AG09319 (cell line): ENCODE data around the gene ITGB3.

ENCODE experiments used
- DNase-seq: peaks from one replicate; pipeline ENCODE4 v3.0.0-alpha.2; 2010; ENCODE audit warnings: low read depth; ENCODE audit errors: extremely low read depth
- TF ChIP-seq, protein P1 (sequence below): IDR thresholded peaks from 2 replicates; pipeline ENCODE4 v1.5.1; 2011; ENCODE audit warnings: low read depth, mild to moderate bottlenecking, inconsistent platforms, low read length, moderate library complexity

Gene ITGB3

DNA sequence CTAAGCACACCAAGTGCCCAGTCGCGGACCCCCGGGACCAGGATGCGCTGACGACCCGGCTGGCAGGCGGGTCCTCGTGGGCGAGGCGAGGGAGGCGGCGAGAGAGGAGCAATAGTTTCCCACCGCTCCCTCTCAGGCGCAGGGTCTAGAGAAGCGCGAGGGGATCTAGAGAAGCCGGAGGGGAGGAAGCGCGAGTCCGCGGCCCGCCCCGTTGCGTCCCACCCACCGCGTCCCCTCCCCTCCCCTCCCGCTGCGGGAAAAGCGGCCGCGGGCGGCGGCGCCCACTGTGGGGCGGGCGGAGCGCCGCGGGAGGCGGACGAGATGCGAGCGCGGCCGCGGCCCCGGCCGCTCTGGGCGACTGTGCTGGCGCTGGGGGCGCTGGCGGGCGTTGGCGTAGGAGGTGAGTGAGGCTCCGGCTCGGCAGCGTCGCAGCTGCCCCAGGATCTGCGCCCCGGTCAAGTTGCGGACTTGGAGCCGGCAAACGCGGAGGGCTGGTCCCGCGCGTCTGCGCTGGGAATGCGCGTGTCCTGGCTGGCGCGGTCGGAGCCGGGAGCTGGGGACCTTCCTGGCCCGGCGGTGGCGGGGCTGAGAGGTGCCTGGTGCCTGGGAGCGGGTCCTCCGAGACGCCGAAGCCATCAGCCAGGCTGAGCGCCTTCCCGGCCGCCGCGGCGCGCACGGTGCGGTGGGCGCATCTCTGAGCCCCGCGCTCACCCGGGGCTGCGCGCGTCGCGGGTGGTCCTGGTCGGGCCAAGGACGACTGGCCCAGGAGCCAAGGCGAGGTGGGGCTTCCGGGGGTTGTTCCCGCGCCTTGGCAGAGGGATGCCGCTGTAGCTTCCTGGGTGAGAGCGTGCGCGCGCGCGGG, at the start of gene ITGB3:
Gene ITGB3 (plus strand): TSS at position 287 of the 862 bp plus-strand sequence. CDS start 35 bp downstream, at position 322.
- TF ChIP-seq, protein P1, sequence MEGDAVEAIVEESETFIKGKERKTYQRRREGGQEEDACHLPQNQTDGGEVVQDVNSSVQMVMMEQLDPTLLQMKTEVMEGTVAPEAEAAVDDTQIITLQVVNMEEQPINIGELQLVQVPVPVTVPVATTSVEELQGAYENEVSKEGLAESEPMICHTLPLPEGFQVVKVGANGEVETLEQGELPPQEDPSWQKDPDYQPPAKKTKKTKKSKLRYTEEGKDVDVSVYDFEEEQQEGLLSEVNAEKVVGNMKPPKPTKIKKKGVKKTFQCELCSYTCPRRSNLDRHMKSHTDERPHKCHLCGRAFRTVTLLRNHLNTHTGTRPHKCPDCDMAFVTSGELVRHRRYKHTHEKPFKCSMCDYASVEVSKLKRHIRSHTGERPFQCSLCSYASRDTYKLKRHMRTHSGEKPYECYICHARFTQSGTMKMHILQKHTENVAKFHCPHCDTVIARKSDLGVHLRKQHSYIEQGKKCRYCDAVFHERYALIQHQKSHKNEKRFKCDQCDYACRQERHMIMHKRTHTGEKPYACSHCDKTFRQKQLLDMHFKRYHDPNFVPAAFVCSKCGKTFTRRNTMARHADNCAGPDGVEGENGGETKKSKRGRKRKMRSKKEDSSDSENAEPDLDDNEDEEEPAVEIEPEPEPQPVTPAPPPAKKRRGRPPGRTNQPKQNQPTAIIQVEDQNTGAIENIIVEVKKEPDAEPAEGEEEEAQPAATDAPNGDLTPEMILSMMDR = peak; percentile 25
- DNase-seq = no peak

DNA sequence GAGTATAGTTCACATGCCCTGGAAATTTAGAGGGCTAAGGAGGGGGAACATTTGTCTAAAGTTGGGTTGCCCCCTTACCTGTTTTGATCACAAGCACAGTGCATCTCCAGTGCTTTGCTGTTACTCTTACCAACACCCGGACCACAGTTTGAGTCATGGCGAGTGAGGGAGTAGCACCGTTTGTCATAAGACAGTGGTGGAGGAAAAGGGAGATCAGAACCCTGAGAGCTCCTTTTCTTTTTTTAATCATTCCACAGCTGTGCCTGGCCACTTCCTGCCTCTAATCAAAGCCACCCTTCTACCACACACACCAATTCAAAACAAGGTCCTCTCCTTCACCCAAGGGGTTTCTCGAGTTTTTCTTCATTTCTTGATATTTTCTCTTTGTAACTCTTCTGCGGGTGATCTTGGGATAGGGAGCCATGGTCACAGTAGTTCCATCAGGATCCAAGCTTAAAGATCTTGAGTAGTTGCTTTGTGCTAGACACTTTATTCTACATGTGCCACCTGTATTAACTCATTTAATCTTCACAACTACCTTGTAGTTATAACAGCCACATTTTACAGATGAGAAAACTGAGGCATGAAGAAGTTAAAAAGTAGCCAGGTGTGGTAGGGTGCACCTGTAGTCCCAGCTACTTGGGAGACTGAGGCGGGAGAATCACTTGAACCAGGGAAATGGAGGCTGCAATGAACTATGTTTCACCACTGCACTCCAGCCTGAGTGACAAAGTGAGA, 49.5 kb upstream of the ITGB3 start:
- no peak for DNase-seq

DNA sequence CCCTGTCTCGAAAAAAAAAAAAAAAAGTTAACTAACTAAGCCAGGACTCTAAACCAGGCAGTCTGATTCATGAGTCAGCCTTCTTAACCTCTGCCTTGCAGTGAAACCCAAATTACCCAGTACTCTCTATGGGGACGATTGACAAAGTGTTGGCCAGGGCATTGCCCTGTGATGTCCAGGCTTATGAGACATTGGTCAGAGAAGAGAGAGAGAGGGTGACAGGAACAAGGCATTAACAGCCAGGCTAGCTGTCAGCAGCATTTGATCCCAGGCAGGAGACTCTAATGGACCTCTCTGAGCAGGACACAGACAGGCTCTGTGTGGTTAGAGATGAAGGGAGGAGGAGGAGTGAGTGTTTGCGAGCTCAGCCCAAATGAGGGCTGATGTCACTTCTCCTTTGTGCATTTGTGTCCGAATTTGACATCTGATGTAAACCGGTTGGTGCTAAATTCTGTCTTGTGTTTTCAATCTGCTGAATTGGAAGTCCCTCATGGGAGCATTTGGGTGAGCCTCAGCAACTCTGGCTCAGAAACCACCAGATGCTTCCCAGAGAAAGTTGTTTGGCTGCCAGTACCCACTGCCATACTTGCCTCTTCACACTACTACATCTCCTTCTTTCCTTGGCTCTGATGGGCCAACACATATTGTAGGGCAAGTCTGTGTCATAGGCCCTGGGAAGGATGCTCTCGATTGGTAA, 48.8 kb upstream of the ITGB3 start:
- DNase-seq = no peak
- TF ChIP-seq, protein P1 = no peak

More for the DNA sequence above, 49.5 kb upstream of the ITGB3 start:
- TF ChIP-seq, protein P1 = no peak

DNA sequence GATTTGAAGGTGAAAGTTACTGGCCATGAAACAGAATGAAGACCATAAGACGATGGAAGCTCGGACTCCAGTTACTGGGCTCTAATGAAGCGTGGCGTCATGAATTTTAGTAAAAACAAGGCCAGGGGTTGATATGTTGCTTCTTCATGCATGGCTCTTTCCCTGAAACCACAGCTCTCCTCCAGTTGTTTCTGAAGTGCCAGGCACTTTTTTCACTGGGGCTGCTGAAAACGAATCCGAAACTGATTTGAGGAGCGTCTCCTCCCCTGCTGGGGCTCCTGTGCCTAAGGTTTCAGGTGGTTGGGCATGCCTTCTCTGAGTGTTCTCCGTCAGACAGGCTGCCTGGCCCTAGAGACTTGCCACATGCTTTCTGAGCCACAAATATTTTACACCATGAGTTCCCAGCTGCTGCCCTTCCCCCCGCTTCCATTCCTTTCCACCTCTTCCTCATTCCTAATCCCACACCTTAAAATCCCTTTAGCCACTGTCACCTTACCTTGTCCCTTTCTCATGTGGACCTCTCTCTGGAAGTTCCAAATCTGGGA, 48.1 kb upstream of the ITGB3 start:
- TF ChIP-seq, protein P1 = no peak
- DNase-seq = no peak

DNA sequence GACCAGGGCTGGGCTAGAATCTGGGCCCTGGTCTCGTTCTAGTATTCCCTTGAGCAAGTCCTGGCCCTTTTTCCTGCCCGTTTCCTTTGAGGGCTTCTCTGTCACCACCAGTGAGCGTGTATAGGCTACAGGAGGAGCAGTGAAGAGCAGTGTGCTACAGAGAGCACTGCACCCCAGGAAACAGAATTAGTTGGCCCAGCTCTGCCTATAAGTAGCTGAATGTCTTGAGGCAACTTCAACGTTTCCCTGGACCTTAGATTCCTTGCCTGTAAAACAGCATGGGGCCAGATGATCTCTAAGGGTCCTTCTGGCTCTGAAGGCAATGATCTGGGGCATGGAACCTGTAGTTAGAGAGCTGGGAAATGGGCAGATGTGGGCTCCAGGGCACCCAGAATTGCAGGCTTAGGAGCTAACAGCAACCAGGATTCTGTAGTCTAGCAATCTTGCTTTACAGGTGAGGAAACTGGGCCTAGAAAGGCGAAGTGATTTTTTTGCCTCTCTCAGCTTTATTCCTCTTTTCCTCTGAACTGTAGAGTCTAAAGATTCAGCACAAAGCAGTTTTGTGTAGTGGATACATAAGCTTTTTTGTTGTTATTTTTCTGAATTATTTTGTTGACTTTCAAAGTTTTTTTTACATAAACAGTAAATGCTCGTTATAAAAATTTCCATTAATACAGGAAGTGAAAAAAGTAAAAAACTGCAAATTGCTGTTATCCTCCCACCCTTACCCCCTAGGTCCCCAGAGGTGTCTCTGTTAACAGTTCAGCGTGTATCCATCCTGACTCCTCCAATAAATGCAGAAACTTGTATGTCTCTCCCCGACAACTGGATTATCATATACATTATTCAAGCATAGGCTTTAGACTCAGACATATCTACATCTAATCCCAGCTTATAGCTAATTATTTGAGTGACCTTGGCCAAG, 46.2 kb upstream of the ITGB3 start:
- TF ChIP-seq, protein P1 = no peak
- DNase-seq = no peak

DNA sequence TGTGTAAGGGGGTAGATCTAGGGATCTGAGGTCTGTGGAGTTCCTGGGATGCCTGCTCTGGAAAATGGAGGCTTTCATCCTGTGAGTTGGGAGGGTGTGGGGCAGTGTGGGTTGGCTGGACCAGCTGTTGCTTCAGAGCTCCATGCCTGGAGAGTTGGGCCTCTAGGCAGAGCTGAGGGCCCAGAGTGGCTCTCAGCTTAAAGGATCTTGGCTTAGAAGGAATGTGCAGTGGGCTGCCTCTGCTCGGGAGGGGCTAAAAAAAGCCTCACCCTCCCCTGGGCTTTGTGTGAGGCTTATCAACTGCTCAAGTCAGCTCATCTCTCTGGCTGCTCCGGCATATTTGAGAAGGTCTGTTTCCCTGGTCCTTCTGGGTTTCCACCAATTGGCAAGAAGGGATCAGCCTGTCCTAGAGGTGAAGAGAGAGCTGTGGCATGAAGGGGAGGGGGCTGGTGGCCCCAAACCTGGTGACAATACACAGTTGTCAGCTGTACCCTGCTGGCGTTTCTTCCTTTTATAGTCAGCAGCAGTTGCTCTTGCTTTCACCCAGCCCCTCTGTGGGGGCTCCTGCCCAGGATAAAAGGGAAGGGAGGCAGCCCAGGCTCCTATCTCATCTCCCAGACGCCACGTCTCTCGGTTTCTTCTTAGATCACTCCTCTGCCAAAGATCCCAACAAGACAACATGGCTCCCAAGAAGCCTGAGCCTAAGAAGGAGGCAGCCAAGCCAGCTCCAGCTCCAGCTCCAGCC, 44.7 kb upstream of the ITGB3 start, which contains the start of gene MYL4:
Gene MYL4 (plus strand): TSS at position 605 of the 745 bp plus-strand sequence. CDS start 75 bp downstream, at position 680.
- TF ChIP-seq, protein P1 = no peak
- no peak for DNase-seq
